ENCODE results near the gene PSME3. TPM values are rescaled to one million over a fixed set of nuclear protein-coding genes. Genes with fewer than 3 reads are reported as not detected.

Gene PSME3
- total RNA-seq, 2 donors from 2014 or later, result 41.2 to 51.6 TPM

DNA sequence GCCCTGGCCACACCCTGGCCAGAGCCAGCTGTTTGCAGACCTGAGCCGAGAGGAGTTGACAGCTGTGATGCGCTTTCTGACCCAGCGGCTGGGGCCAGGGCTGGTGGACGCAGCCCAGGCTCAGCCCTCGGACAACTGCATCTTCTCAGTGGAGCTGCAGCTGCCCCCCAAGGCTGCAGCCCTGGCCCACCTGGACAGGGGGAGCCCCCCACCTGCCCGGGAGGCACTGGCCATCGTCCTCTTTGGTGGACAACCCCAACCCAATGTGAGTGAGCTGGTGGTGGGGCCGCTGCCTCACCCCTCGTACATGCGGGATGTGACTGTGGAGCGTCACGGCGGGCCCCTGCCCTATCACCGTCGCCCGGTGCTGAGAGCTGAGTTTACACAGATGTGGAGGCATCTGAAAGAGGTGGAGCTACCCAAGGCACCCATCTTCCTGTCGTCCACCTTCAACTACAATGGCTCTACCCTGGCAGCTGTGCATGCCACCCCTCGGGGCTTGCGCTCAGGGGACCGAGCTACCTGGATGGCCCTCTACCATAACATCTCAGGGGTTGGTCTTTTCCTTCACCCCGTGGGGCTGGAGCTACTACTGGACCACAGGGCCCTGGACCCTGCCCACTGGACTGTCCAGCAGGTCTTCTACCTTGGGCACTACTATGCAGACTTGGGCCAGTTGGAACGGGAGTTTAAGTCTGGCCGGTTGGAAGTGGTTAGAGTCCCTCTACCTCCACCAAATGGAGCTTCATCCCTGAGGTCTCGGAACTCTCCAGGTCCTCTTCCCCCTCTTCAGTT, 11.8 kb downstream of the PSME3 start:
- 84 to 97% methylated on average over 5 to 23 of the region's 24 CpGs for WGBS, 2 donors
- peaks cover 14 to 29% of the 10 kb centered on the region in 2 donors for H3K36me3 ChIP-seq (replicated peaks in 1 of 2; ENCODE audit: insufficient read depth in 1 of 2, low read depth in 2 of 2)
- H3K4me3 ChIP-seq, result no peak overlapping the region
- peaks cover 12% of the 10 kb centered on the region for H3K4me1 ChIP-seq
- no peaks in the 10 kb centered on the region for H3K9me3 ChIP-seq
- TF ChIP-seq, protein P1, sequence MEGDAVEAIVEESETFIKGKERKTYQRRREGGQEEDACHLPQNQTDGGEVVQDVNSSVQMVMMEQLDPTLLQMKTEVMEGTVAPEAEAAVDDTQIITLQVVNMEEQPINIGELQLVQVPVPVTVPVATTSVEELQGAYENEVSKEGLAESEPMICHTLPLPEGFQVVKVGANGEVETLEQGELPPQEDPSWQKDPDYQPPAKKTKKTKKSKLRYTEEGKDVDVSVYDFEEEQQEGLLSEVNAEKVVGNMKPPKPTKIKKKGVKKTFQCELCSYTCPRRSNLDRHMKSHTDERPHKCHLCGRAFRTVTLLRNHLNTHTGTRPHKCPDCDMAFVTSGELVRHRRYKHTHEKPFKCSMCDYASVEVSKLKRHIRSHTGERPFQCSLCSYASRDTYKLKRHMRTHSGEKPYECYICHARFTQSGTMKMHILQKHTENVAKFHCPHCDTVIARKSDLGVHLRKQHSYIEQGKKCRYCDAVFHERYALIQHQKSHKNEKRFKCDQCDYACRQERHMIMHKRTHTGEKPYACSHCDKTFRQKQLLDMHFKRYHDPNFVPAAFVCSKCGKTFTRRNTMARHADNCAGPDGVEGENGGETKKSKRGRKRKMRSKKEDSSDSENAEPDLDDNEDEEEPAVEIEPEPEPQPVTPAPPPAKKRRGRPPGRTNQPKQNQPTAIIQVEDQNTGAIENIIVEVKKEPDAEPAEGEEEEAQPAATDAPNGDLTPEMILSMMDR (IDR thresholded peaks at IDR 0.05), result no peak
- no peak for TF ChIP-seq POLR2A (IDR thresholded peaks at IDR 0.05)
- ATAC-seq (no peak), DNase-seq (no peak)
- no peaks in the 10 kb centered on the region for H3K27me3 ChIP-seq
- H3K27ac ChIP-seq, result no peak overlapping the region
- intact Hi-C loops (cut with DNase I), result loop anchor here (5.0 kb wide), 1 partner anchor 87 kb away; no protein-coding TSS in a partner anchor

DNA sequence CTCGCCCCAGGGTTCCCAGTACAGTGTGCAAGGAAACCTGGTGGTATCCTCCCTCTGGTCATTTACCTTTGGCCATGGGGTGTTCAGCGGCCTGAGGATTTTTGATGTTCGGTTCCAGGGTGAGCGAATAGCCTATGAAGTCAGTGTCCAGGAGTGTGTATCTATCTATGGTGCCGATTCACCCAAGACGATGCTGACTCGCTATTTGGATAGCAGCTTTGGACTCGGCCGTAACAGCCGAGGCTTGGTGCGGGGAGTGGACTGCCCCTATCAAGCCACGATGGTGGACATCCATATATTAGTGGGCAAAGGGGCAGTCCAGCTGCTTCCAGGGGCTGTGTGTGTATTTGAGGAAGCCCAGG, 12.3 kb downstream of the PSME3 start:
- ATAC-seq, result no peak
- TF ChIP-seq POLR2A (IDR thresholded peaks at IDR 0.05), result no peak
- TF ChIP-seq, protein P1 (IDR thresholded peaks at IDR 0.05), result no peak
- Histone ChIP-seq H3K27ac (no peak overlapping the region), H3K9me3 (no peaks in the 10 kb centered on the region), H3K27me3 (no peaks in the 10 kb centered on the region), H3K36me3 (replicated peaks in 1 of 2; ENCODE audit: insufficient read depth in 1 of 2, low read depth in 2 of 2) (peaks cover 14 to 24% of the 10 kb centered on the region in 2 donors), H3K4me1 (peaks cover 14% of the 10 kb centered on the region), H3K4me3 (no peak overlapping the region)
- no peak for DNase-seq
- intact Hi-C loops (cut with DNase I), result loop anchor here (5.0 kb wide), 1 partner anchor 87 kb away; no protein-coding TSS in a partner anchor
- WGBS, 2 donors, result 90 to 93% methylated on average over 10 to 12 of the region's 12 CpGs

DNA sequence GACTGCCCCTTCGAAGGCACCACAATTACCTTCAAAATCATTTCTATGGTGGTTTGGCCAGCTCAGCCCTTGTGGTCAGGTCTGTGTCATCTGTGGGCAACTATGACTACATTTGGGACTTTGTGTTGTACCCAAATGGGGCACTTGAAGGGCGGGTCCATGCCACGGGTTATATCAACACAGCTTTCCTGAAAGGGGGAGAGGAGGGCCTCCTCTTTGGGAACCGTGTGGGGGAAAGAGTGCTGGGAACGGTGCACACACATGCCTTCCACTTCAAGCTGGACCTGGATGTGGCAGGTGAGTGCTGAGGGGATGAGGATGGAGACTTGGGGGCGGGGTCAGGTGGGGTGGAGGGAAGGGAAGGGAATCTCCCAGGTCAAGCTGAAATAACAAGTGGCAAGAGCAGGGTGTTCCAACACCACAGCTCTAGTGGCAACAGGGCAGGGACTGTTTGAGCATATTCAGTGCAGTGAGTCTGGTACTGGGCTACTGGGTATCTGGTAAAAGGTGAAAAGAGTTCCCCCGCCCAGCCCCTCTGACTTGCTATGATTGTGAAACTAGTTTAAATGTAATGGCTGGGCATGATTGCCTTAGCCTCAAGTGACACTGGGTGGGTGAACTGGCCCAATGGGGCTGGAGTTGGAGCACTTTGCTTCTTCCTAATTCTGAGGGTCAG, 12.9 kb downstream of the PSME3 start:
- H3K9me3 ChIP-seq, result no peaks in the 10 kb centered on the region
- H3K27ac ChIP-seq, result peak overlapping the region in 1 of 4 donors; percentile 11
- WGBS, 2 donors, result 74 to 77% methylated on average over 6 to 7 of the region's 7 CpGs
- H3K27me3 ChIP-seq, result no peaks in the 10 kb centered on the region
- H3K4me3 ChIP-seq, result no peak overlapping the region
- DNase-seq (no peak), ATAC-seq (no peak)
- H3K4me1 ChIP-seq, result peaks cover 14% of the 10 kb centered on the region
- TF ChIP-seq POLR2A (IDR thresholded peaks at IDR 0.05), result no peak
- TF ChIP-seq, protein P1 (IDR thresholded peaks at IDR 0.05), result no peak
- intact Hi-C loops (cut with DNase I), result loop anchor here (5.0 kb wide), 1 partner anchor 86 kb away; no protein-coding TSS in a partner anchor
- H3K36me3 ChIP-seq (replicated peaks in 1 of 2; ENCODE audit: insufficient read depth in 1 of 2, low read depth in 2 of 2), result peaks cover 14 to 22% of the 10 kb centered on the region in 2 donors

DNA sequence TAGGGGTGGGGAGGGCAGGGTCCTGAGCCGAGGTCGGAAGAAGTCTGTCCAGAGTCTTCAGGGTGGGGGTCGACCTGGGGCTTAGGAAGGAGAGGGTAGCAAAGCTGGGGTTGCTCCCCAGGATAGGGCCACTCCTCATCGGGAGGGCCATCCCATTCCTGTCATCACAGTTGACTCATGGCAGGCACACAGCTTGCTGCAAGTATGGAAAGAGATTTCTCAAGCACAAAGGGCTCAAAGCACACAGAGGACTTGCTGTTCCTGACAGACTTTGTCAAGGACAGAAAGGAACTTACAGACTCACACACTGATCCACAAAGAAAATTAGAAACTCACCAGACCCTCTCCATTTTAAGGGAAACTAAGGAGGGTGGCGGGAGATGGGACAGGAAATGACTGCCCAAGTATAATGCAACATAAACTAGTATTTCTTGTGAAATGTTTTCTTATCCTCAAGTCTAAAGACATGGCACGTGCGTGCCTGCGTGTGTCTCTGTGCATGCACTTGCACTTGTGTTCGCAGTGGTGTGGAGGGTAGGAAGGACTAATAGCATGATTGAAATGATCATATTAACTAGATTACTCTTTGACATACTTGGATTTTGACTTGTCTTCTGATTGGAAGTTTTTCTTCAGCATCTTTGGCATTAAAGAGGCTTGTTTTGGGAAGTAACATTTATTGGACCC, 13.5 kb downstream of the PSME3 start:
- WGBS, 2 donors, result 61 to 65% methylated on average over 9 of the region's 9 CpGs
- no peaks in the 10 kb centered on the region for H3K9me3 ChIP-seq
- peaks cover 14% of the 10 kb centered on the region for H3K4me1 ChIP-seq
- intact Hi-C loops (cut with DNase I), result loop anchor here (5.0 kb wide), 1 partner anchor 86 kb away; no protein-coding TSS in a partner anchor
- peak overlapping the region in 1 of 4 donors; percentile 11 for H3K27ac ChIP-seq
- no peaks in the 10 kb centered on the region for H3K27me3 ChIP-seq
- DNase-seq (peak in 2 of 4 donors; percentile 10 to 32), ATAC-seq (no peak)
- H3K36me3 ChIP-seq (replicated peaks in 1 of 2; ENCODE audit: insufficient read depth in 1 of 2, low read depth in 2 of 2), result peaks cover 8 to 15% of the 10 kb centered on the region in 2 donors
- no peak overlapping the region for H3K4me3 ChIP-seq
- TF ChIP-seq, protein P1 (IDR thresholded peaks at IDR 0.05), result no peak
- TF ChIP-seq POLR2A (IDR thresholded peaks at IDR 0.05), result no peak

All from body of pancreas (tissue), 4 donors.